Stimulated activated CD8-positive, alpha-beta memory T cell treated with anti-CD3 and anti-CD28 coated beads, Interleukin-15, amount 100 ng/mL, for 4 hours (primary cell): ENCODE measurements around the gene S100A1.
A peak's percentile ranks its signal among the peaks of the same experiment; 100 is the strongest.
"Not testable (repeated sequence)": the region's sequence is repeated elsewhere in the genome, so short reads cannot be mapped to it uniquely, and the experiment has no call there.

Experiments
- DNase-seq, 2 donors: peaks; one replicate each; pipeline ENCODE4 v3.0.0-alpha.2; 2020; ENCODE audit warnings: low read depth in 2 of 2

The S100A1 gene

DNA sequence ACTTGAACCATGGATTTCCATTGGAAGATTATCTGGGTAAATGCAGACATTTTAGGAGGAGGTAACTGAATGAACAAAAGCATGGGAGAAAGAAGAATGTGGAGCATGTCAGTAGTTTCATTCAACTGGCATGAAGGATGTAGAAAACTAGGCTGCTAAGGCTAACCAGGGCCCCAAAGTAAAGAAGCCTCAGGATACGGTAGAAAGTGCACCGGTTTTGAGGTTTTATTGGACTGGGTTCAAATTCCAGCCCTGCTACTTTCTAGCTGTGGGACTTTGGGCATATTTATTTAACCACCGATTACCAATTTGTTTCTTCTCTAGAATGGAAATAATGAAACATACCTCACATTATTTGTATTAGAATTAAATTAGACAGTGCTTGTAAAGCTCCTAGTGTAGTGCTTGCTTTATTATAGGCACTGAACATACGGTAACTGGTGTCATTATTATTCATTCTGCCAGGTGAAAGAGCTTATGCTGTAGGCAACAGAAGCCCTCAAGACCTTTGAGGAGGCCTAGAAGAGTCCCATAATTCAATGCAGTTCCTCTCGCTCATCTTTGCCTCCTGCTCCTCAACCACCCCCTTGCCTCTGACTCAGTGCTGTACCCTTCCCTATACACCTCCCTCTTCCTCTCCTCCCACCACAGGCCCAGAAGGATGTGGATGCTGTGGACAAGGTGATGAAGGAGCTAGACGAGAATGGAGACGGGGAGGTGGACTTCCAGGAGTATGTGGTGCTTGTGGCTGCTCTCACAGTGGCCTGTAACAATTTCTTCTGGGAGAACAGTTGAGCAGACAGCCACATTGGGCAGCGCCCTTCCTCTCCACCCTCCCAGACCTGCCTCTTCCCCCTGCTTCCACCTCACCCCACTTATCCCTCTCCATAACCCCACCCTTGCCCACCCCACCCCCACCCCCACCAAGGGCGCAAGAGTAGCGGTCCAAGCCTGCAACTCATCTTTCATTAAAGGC is 3.1 kb downstream of the S100A1 start:
- DNase-seq: no peak

DNA sequence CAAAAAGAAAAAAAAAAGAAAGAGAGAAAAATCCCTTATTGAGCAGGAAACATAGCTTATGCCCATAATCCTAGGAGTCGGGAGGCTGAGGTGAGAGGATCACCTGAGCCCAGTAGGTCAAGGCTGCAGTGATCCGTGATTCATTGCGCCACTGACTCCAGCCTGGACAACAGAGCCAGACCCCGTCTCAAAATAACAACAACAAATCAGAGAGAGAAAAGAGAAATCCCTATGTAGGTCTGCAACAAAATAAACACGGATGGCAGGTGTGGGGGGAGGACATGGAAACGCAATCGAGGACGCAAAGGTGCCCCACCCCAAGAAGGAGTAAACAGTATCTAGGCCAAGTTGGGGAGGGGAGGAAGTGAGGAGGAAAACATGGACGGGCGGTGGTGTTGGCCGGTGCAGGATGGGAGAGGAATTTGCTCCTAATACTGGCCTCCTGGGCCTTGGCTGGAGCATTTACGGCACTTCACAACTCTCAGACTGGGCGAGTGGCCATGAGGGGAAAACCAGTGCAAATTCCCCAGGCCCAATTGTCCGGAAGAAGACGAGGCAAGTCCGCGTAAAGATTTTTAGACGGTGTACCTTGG is 5.0 kb downstream of the S100A1 start:
- no peak for DNase-seq

- DNase-seq: peak; percentile 91 to 94
These were observed 5.8 kb downstream of the S100A1 start, which contains the start of gene CHTOP for GRCh38 chr1:153633754-153634665. Gene CHTOP (plus strand): TSS chr1:153634066. CDS start chr1:153636589, 2,523 bp downstream.

- no peak for DNase-seq
These were observed 7.6 kb downstream of the S100A1 start for GRCh38 chr1:153635872-153636271.

DNA sequence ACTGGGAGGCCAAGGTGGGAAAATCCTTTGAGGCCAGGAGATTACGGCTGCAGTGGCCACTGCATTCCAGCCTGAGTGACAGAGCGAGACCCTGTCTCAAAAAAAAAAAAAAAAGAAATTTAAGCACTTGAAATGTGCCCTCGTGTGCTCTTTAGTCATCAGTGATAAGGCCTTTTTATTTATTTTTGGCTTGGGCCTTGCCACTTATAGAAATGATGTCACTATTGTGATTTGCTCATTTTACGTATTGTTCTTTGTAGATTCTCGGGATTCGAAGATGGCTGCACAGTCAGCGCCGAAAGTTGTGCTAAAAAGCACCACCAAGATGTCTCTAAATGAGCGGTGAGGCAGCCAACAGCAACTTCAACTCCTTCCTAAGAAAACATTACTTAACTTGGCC is 8.1 kb downstream of the S100A1 start:
- DNase-seq: no peak

DNA sequence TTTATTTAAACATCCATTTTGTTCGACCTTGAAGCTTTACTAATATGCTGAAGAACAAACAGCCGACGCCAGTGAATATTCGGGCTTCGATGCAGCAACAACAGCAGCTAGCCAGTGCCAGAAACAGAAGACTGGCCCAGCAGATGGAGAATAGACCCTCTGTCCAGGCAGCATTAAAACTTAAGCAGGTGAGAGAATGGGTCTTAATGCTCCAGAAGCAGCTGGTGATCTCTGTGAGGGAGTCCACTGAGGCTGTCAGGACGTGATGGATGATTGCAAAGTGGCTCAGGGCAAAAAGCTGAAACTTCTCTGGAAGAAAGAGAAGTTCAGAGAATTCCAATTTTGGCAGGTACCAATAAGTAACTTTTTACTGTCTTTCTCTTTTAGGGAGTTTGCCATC is 10.0 kb downstream of the S100A1 start:
- DNase-seq: no peak

- DNase-seq: no peak
These were observed 11.0 kb downstream of the S100A1 start for GRCh38 chr1:153639280-153639679.

DNA sequence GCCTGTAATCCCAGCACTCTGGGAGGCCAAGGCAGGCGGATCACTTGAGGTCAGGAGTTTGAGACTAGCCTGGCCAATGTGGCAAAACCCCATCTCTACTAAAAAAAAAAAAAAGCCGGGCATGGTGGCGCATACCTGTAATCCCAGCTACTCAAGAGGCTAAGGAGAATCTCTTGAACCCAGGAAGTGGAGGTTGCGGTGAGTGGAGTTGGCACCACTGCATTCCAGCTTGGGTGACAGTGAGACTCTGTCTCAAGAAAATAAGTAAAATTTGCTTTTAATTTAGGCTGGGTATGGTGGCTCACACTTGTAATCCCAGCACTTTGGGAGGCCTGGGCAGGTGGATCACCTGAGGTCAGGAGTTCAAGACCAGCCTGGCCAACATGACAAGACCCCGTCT is 12.0 kb downstream of the S100A1 start:
- not testable (repeated sequence) for DNase-seq

DNA sequence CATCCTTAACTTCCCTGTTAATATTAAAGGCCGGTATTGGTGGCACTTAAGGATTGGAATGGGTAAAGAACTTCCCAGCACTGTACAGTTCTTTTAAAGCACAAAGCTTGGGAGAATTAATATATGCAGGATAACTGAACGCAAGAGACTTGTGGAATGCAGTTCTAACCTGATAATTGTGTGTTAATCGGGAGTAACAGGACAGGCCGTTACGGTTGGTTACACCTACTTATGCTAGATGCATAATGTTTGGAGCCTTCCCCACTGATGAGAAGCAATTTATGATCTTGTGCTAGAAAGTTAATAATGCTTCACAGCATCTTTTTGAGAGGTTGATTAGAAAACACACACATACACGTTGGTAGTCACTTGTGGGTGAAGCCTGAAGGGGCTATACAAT is 12.6 kb downstream of the S100A1 start:
- no peak for DNase-seq

DNA sequence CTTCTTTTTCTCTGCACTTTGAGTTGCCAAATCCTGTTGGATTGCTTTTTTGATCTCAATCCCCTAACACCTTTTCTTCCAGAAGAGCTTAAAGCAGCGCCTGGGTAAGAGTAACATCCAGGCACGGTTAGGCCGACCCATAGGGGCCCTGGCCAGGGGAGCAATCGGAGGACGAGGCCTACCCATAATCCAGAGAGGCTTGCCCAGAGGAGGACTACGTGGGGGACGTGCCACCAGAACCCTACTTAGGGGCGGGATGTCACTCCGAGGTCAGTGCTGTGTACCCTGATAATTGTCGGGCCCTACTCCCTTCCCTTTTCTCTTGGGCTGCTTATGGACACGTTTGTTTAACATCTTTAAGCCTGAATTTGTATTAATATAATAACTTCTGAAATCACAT is 13.9 kb downstream of the S100A1 start:
- DNase-seq: no peak

GRCh38 chr1:153643100-153643499 is 14.9 kb downstream of the S100A1 start:
- DNase-seq: no peak

DNA sequence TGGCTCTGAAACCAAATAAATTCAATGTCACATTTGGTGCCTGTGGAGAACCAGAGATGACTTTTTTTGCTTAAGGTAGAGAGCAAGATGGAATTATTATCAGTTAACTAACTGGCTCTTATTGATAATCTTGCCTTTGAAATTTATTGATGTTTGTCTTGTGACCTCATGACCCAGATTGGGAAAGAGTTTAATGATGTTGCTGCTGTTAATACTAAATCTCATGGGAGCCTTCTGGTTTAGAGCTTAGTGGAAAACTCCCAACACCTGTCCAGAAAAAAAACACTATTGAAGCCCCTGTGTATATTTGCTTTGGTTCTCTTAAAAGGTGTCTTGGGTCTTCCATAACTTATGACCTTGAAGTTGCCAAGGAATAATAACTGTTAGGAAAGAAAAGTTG is 15.6 kb downstream of the S100A1 start:
- no peak for DNase-seq

GRCh38 chr1:153646672-153647345 is 18.6 kb downstream of the S100A1 start:
- DNase-seq: no peak

GRCh38 chr1:153647346-153647714 is 19.1 kb downstream of the S100A1 start:
- DNase-seq: no peak

GRCh38 chr1:153648000-153648643 is 19.9 kb downstream of the S100A1 start:
- no peak for DNase-seq

DNA sequence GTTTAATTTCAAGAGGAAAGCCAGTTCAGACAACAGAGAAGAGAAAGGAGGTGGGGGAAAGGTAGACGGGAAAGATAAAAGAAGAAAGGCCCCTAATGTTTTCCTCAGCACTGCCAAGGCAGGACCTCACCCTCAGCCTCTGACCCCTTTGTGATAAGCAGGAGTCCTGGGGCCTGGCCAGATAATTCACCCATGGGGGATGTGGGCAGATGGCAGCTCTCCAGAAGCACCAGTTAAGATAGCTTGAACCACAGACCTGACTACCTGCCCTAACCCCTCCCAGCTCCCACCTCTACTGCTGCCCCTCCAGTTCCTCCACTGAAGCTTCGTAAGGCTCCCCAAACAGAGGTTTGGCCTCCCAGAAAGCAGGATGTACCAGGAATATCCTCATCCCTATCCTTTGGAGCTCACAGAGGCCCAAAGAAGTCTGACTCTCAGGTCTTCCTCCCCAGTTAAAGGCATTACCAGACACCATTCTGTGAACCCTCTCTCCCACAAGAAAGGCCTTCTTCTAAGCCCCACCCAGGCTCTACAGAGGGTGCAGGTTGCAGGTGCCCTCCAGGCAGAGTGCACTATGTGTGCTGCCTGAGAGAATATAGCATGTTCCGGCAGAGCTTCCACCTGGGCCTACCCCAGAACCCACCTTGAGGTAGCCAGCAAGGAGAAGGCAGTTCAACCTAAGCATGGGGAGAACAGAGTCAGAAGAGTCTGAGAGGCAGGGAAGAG is 21.1 kb downstream of the S100A1 start:
- no peak for DNase-seq

- no peak for DNase-seq
These were observed 21.6 kb downstream of the S100A1 start for GRCh38 chr1:153649863-153650235.

GRCh38 chr1:153651771-153652170 is 23.5 kb downstream of the S100A1 start:
- no peak for DNase-seq

DNA sequence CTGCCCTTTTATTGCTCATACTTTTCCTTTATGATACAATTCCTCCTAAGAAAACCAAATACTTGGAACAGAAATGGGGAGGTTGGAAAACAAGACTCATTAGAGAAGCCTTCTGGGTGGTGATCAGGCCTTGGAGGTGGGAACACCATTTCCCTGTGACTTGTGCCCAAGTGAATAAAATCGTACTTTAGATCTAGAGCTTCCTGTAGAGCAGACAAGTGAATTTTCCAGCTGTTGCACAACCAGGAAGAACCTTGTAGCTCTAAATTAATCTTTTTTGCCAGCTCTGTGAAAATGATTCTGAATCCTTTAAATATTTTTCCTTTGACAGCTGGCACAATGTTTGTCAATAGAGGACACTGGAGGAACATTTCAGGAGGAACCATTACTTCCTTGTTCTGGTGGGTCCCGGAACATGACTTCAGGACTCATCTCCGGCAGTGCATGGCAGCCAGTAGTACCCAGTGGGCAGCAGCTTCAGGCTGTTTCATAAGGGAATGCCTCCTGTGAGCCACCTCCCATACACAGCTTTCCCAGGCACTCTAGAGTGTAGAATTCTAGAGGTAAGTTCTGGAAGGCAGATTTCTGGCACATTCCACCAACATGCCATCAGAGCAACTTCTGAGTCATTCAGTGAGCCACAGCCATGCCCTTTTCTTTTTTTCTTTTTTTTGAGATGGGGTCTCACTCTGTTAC is 24.7 kb downstream of the S100A1 start:
- DNase-seq: no peak

DNA sequence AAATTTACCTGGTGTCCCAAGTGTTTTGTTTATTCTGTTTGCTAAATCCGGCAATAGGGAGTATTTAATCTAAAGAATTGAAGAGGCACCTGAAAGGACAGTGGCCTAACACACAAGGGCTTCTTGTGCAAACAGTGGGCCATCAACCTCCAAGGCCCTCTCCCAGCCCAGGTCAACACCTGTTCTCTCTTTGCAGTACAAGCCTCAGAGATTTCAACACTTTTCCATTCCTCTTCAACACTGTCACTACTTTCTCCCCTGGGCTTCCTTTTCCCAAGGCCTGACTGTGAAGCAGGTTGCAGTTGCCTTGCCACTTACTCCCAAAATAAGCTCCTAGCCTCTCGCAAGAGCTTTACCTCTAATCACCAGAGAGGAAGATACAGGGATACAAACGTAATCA is 27.1 kb downstream of the S100A1 start:
- no peak for DNase-seq
